HG03442 (cell line): ENCODE measurements around the gene AIMP2.
"Not testable (repeated sequence)": the region's sequence is repeated elsewhere in the genome, so short reads cannot be mapped to it uniquely, and the experiment has no call there.

Source experiments
- ATAC-seq: cut with Tn5 transposase; IDR thresholded peaks from one replicate; pipeline ENCODE4 v1.9.1; 2021; ENCODE audit warnings: mild to moderate bottlenecking, moderate library complexity; ENCODE audit not compliant: unreplicated experiment

AIMP2 gene

GRCh38 chr7:6008668-6009611, at the start of gene AIMP2, which contains the start of gene PMS2:
AIMP2 (plus strand) TSS chr7:6009272; CDS start chr7:6009364, 92 bp downstream.
PMS2 (minus strand) TSS chr7:6009049; CDS start chr7:6009019, 30 bp downstream.
- peak; percentile 92 for ATAC-seq

- not testable (repeated sequence) for ATAC-seq
These were observed 45.9 kb upstream of the AIMP2 start for GRCh38 chr7:5963205-5963604.

- ATAC-seq = not testable (repeated sequence)
These were observed 45.3 kb upstream of the AIMP2 start for GRCh38 chr7:5963810-5964209.

- not testable (repeated sequence) for ATAC-seq
These were observed 38.6 kb upstream of the AIMP2 start, which contains the start of gene RSPH10B for GRCh38 chr7:5970347-5970911. RSPH10B (minus strand) TSS chr7:5970689; CDS start chr7:5967116, 3,573 bp downstream.

- ATAC-seq = not testable (repeated sequence)
These were observed 35.5 kb upstream of the AIMP2 start for GRCh38 chr7:5973580-5973979.

- not testable (repeated sequence) for ATAC-seq
These were observed 29.3 kb upstream of the AIMP2 start for GRCh38 chr7:5979680-5980314.

GRCh38 chr7:5987061-5987460, 22.0 kb upstream of the AIMP2 start:
- not testable (repeated sequence) for ATAC-seq

GRCh38 chr7:5997210-5997808, 11.8 kb upstream of the AIMP2 start:
- ATAC-seq = no peak

- no peak for ATAC-seq
These were observed 1.7 kb upstream of the AIMP2 start for GRCh38 chr7:6007386-6007785.

- ATAC-seq = not testable (repeated sequence)
These were observed 1.1 kb upstream of the AIMP2 start for GRCh38 chr7:6007835-6008590.

- not testable (repeated sequence) for ATAC-seq
These were observed 1.3 kb downstream of the AIMP2 start for GRCh38 chr7:6010370-6010769.

- ATAC-seq = no peak
These were observed 2.5 kb downstream of the AIMP2 start for GRCh38 chr7:6011541-6011940.

- ATAC-seq = no peak
These were observed 3.5 kb downstream of the AIMP2 start for GRCh38 chr7:6012355-6013104.

GRCh38 chr7:6015917-6016652, 7.0 kb downstream of the AIMP2 start:
- peak; percentile 14 for ATAC-seq

- no peak for ATAC-seq
These were observed 7.5 kb downstream of the AIMP2 start for GRCh38 chr7:6016653-6016966.

- no peak for ATAC-seq
These were observed 11.6 kb downstream of the AIMP2 start for GRCh38 chr7:6020371-6021286.

GRCh38 chr7:6022707-6023106, 13.6 kb downstream of the AIMP2 start:
- ATAC-seq = no peak

- ATAC-seq = no peak
These were observed 14.9 kb downstream of the AIMP2 start for GRCh38 chr7:6023974-6024435.
